ENCODE measurements around the gene SLFN12L.
A peak's percentile ranks its signal among the peaks of the same experiment; 100 is the strongest.
"Not testable (repeated sequence)": the region's sequence is repeated elsewhere in the genome, so short reads cannot be mapped to it uniquely, and the experiment has no call there.

SLFN12L gene

DNA sequence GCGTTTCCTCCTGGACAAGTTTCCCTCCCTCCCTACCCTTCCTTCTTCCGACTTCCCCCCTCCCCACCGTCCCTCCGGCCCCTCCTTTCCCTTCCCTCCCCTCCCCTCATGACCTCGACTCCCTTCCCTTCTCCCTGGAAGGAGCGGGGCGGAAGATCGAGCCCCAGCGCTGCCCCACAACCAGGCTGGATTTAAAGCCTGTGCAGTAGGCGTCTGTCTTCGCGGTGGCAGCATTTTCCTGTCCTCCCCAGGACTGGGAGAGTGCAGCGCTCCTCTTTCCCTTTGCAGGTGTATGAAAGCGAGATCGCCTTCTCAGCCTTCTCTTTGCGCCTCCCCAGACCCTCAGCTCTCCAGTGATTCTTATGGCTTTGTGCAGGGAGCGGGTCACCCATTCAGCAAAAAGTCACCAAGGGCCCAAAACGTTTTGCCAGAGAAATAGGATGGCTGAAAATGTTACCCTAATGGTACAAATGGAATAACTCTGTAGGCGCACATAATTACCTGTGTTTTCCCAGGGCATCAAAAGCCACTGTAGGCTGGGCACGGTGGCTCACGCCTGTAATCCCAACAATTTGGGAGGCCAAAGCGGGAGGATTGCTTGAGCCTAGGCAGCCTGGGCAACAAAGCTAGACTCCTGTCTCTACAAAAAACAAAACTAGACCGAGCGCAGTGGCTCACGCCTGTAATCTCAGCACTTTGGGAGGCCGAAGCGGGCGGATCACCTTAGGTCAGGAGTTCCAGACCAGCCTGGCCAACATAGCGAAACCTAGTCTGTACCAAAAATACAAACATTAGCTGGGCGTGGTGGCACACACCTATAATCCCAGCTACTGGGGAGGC lies 40.8 kb downstream of the SLFN12L start:
- no peak for DNase-seq

DNA sequence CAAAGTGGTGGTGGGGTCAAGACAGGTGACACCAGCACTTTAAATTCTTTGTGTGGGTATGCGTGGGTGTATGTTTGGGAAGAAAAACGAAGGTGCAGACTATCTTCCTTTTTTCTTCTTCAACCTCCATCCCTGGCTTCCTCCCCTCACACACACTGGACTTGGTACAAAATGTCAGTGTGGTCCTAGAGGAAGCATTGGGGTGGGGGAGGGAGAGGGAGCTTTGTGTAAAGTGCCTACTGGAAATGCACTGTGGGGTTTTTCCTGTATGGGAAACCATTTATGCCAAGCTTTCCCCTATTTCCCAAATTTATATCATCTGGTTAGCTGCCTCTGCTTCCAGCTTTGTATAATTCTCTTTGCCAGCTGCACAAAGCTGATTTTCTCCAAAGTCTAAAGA lies 44.4 kb downstream of the SLFN12L start:
- DNase-seq: no peak

DNA sequence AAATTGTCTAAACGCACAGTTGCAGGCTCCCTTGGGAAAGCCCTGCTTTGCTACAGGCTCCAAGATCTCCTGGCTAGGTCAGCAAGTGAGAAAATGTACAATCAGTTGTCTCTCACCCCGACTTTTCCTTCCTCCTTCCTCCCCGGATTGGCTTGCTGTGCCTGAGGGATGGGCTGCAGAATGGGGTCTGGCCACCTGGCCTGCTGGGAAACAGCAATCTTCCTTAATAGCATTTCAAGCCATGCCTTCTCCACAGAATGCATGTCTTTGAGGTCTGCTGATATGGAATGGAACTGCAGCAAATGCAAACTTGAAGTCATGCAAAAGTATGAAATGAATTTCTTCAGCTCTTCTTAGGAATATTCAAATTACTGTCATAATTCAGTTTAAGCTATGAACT lies 46.1 kb downstream of the SLFN12L start:
- DNase-seq: no peak

DNA sequence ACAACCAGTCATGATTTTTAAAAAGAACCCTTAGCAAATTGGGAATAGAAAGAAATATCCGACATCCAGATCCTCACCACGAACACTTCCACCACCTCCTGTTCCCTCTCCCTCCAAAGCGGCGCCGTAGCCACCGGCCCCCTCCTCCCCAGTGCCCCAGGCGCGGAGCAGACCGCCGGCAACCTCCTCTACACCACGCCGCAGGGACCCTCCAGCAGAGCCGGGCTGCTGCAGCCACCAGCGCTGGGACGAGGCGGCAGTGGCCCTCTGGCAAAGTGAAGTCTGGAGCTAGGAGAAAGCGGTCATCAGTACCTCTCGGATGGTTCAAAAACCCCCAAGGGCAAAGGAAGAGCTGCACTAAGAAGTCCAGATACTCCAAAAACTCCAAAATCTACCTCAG lies 47.5 kb downstream of the SLFN12L start:
- DNase-seq: no peak

DNA sequence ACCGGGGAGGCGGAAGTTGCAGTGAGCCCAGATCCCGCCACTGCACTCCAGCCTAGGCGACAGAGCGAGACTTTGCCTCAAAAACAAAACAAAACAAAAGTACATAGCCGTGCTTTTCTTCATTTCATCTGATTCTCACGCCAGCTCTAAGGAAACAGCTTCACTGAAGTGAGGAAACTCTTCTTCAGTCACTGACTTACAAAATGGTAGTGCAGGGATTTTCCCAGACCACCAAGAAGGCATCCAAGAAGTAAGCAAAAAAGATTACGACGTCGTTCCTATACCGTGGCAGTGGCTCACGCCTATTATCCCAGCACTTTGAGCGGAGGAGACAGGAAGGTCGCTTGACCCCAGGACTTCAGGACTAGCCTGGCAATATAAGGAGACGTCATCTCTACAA lies 48.5 kb downstream of the SLFN12L start:
- DNase-seq: no peak

DNA sequence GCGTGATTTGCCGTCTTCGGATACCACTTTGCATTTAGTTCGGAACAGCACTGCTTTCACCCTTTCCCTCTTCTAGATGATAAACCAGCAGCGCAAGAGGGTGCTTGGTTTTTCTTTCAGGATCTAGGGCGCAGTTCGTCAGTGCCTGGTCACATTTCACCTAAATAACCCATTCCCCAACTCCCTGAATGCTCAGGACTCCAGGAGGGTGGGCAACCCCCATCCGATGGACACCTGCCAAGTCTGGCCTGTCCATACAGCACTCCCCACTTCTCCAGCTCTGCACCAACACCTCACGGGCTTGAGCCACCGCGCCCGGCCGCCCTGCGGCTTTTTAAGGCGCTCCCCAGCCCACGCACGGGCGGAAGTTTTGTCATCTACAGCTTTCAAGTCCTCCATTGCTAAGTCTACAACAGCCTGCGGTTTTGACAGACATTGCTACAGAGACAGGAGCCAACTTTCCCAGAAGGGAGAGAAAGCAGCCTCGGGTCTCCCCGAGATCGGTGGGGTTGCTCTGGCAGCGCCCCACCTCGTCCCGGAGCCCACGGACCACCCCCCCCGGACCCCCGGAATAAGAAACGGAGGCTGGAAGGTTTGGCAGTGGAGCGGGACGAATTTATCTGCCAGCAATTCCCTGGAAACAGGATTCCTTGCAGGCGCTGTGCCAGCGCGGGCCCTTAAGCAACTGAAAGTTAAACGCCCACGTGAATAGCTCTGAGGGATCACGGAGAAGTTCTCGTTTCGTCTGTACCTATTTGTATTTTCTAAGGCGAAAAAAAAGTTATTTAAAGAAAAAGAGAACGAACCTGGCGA lies 50.4 kb downstream of the SLFN12L start:
- no peak for DNase-seq

DNA sequence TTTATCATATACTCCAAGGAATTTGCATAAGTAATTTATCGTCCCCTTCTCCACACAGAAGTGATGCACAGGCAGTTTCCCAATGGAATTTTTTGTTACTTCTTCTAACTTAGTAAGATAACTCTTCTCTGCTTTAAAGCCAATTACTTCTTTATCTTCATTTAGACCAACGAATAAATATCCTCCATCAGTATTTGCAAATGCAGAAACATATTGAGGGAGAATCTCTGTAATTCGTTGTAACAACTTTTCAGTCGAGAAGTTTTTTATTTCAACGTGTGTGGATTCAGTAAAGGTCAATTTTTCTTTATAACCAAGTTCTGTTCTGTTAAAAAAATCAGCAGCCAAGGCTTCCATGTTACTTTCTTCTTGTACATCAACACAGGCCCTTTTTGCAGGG lies 58.2 kb downstream of the SLFN12L start:
- DNase-seq: no peak

DNA sequence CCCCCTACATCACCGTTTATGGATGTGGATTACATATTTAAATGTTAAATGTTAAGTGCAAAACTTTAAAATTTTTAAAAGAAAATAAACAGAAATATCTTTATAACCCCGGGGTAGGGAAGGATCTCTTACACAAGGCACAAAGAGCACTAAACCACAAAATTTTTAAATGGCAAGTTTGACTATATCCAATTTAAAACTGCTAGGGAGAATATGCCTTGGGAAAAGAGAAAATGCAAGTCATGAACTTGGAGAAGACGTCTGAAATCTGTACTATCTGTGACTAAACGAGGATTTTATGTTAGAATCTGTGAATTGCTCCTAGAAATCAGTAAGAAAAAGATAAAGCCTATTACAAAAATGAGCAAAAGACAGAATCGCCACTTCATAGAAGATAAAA lies 60.2 kb downstream of the SLFN12L start:
- DNase-seq: no peak

DNA sequence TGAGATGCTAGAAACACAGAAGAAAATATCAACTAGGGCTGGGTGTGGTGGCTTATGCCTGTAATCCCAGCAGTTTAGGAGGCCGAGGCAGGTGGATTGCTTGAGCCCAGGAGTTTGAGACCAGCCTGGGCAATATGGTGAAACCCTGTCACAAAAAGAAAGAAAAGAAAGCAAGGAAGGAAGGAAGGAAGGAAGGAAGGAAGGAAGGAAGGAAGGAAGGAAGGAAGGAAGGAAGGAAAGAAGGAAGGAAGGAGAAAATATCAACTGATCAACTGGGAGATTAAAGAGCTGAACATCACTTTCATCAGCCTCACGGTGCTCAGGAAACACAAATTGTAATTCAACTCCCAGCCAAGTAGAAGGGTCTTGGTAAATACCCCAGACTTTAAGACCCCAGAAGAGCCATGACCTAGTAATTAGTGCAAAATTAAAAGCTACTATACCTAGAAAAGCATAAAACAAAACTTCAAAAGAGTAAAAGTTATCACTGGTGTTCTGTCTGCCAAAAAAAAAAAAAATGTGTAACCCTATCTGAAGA lies 61.1 kb downstream of the SLFN12L start:
- DNase-seq: no peak

DNA sequence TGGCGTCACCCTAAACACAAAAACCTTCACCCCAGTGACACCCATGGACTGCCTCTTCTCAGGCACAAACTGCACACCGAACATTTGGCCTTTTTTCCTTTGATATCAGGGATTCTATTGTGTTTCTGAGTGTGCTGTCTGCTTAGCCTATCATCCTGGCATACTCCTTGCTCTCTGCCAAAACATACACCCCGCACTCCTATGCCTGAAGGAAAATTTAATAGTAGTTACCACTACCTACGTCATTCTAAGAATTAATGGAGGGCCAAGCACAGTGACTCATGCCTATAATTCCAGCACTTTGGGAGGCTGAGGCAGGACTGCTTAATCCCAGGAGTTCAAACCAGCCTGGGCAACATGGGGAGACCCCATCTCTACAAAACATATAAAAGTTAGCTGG lies 69.0 kb downstream of the SLFN12L start:
- DNase-seq: no peak

DNA sequence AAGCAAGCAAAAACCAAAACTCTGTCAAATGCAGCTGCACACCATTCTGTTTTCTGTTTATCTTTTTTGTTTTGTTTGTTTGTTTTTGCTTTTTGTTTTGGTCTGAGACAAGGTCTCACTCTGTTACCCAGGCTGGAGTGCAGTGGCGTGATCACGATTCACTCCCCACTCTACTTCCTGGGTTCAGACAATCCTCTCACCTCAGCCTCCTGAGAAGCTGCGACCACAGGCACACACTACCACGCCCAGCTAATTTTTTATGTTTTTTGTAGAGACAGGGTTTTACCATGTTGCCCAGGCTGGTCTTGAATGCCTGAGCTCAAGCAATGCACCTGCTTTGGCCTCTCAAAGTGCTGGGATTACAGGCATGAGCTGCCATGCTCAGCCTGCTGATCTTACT lies 69.7 kb downstream of the SLFN12L start:
- no peak for DNase-seq

DNA sequence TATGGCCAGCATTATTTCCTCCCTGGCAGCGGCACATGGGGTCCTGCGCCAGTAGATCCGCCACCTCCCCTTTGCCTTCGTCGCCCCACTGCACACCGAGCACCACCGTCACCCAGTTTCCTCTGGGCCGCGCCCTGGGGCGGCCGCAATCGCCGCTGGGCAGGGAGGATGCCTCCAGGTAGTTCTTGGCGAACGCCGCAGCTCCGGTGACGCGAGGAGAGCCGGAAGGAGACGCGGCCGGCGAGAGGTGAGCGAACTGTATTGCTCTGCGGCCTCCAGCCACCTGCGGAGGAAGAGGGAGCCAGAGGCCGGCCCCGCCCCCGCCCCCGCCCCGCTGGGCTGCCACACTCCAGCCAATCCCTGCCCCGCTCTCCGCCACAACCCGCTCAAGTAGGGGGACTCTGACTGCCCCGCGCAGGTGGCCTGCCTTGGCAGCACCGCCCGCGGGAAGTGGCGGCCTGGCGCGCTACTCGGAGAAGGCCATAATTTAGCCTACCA lies 77.1 kb downstream of the SLFN12L start:
- DNase-seq: no peak

DNA sequence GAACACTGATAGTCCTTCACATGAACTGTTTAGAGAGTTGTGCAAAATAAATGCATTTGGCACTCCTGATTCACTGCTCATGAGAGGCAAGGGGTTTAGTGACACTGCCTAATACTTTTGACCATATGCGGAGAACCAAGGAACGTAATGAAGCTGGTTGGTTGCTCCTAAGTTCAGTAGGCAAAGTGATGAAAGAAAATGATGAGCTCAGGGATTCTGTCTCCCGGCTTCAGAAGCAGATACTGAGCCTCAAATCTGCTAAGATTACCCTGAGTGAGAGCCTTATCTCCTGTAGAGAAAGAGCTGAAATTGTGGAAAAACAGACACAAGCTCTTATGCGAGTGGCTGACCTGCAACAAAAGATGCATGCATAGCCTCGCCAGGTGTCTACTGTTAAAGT lies 83.4 kb downstream of the SLFN12L start:
- not testable (repeated sequence) for DNase-seq

DNA sequence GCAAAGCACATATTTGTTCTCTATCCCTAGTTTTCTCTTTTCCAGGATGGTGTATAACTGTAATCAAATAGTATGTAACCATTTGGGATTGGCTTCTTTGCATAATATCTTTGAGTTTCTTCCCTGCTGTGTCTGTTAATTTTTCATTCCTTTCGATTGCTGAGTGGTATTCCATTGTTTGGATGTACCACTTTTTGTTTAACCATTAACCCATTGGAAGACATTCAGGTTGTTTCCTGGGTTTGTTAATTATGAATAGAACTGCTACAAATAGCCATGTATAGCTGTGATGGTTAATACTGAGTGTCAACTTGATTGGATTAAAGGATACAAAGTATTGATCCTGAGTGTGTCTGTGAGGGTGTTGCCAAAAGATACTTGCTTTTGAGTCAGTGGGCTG lies 84.3 kb downstream of the SLFN12L start:
- no peak for DNase-seq

DNA sequence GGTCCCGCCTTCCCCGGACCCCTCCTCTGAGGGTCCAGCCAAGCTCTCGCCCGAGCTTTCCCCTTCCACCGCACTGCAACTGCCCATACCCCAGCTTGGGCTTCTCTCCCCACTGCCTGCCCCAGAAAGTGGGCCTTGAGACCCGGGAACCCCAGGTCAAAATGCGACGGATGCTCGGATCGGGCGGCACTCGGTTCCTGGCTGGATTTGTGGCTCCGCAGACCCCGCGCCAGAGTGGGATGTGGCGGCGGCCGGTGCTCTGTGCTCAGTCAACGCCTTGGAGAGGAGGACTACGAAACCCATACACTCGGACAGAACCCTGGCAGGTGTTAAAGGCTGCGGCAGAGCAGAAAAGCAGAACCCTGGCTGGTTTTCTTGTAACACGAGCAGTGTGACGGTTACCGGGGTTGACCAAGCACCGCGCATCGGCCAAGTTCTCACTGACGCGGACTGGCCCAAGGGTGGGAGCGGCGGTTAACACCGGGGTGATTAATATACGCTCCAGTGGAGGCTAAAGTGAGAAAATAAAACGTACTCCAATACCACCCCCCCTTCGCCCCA lies 88.0 kb downstream of the SLFN12L start:
- no peak for DNase-seq

DNA sequence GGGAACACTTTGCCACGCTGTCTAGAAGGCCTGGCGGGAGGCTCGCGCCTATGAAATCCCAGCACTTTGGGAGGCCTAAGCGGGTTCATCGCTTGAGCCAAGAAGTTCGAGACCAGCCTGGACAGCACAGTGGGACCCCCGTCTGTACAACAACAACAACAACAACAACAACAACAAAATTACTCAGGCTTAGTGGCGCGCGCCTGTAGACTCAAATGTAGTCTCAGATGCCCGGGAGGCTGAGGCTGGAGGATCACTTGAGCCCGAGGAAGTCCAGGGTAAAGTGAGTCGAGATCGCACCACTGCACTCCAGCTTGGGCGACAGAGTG lies 88.6 kb downstream of the SLFN12L start:
- DNase-seq: no peak

DNA sequence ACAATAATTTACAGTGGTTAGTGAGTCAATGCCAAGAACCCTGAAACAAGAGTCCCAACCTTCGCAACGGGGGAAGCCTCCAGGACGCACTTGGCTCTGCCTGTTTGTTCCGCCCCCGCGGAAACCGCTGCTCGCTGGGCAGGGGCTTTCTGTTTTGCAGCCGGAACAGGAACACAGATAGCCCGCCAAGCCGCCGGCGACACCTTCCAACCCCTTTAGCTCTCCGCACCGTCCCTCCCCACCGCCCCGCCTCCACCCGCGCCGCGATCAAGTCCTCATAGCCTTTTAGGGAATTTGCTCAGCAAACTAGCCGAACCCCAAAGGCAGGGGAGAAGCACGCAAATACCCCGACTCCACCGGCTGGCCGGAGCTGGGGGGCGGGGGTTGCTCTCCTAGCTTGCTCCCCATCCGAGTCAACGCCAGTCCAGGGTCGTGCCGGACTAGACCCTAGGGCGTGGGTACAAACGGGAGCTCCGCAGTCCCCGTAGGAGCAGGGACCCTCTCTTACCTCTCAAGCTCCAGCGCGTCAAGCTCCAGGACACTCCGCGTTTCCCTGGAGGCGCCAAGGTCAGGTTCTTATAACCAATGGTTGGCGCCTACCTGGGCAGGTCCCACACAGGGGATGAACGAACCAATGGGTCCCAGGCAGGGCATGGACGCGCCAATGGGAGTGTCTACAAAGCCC lies 89.1 kb downstream of the SLFN12L start, which contains the start of gene SLFN13:
Gene SLFN13 (minus strand): TSS at position 553 of the 685 bp plus-strand sequence. CDS start 3,086 bp downstream, outside the sequence.
- peak in 4 of 56 donors; percentile 2 to 27 (median 9) for DNase-seq

DNA sequence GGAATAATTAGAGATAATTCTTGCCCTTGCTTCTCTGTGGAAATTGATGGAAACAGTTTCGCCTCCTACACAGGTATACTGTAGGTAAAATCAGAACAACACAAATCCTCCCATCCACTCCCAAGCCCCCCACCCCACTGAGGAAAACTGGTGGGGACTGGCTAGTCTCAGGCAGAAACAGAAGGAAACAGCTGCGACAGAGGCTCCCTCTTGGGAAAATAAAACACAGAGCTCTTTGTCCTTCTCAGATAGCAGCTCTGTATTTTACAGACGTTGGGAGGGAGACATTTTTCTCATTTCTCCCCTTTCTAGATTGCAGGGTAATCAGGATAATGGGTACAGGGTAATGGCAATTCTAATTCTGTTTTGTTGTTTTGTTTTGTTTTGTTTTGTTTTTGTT lies 90.0 kb downstream of the SLFN12L start:
- DNase-seq: no peak

DNA sequence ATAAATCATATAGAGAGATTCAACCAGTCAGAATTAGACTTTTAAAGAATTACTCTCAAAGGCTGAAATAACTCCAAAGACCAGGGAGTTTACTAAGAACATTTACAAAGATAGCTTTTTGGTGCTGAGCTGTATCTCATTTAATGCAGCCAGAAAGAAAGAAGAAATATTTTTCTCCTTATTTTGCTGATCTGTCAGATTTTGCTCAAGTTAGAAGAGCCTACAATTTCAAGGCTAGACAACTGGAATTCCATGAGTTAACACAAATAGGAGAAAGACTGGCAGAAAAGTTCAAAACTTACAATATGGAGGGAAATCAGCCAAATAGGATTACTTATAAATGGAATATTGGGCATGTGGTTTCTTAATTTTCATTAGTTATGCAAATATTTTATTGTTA lies 99.0 kb downstream of the SLFN12L start:
- no peak for DNase-seq

DNA sequence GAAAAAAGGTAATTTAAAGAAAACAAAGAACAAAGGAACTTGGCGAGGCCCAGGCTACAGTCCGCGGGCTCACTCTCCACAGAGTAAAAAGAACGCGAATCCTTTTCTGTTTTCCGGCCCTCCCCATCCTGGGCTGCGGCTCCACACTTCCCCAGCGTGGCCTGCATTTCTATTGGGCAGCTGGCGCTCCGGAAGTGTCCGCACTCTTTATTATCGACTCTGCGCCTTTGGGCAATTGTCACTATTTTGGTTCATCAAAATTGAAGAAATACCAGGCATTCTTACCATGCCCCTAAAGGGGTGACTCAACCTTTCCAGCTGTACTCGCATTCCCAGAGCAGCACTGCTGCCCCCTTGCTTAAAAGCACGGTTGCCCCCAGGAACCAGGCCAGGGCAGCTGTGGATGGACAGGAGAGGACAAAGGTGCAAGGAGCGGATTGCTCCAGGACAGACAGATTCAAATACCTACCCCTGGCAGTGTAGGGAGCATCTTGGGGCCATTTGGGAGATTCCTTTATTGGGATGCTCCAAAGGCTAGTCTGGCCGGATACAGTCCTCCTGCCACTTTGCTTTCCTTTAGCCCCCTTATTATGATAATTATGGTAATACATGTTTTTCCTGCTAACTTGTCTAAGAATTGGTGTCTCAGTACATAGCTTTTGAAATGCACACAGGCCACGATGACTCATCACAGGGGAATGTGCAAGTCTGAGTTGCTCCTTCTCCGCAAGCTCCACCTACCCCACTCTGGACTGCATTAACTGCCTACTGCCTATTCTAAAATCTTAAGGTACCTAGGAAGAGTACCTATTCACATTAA lies 104.2 kb downstream of the SLFN12L start:
- peak in 3 of 56 donors; percentile 1 to 10 (median 7) for DNase-seq
